ENCODE results near the gene GMDS. TPM values are rescaled to one million over a fixed set of nuclear protein-coding genes. Genes with fewer than 3 reads are reported as not detected.

GMDS gene
- total RNA-seq, 1 donor from 2014 or later = 17.9 TPM

- TF ChIP-seq CTCF (conservative IDR thresholded peaks at IDR 0.05; ENCODE audit: low read depth, low read length) = no peak
These were observed 110.0 kb downstream of the GMDS start for GRCh38 chr6:2135401-2135800.

GRCh38 chr6:2134554-2134953 lies 110.9 kb downstream of the GMDS start:
- no peak for TF ChIP-seq CTCF (conservative IDR thresholded peaks at IDR 0.05; ENCODE audit: low read depth, low read length)
- no peak for DNase-seq (ENCODE audit: low read depth)

More at GRCh38 chr6:2135401-2135800, 110.0 kb downstream of the GMDS start:
- H3K4me3 ChIP-seq (ENCODE audit: low read depth, low read length) = no peak overlapping the region
- no peak for DNase-seq (ENCODE audit: low read depth)

GRCh38 chr6:2133716-2134310 lies 111.6 kb downstream of the GMDS start:
- no peak for TF ChIP-seq CTCF (conservative IDR thresholded peaks at IDR 0.05; ENCODE audit: low read depth, low read length)
- no peak overlapping the region for H3K4me3 ChIP-seq (ENCODE audit: low read depth, low read length)
- DNase-seq (ENCODE audit: low read depth) = no peak

More at GRCh38 chr6:2134554-2134953, 110.9 kb downstream of the GMDS start:
- H3K4me3 ChIP-seq (ENCODE audit: low read depth, low read length) = no peak overlapping the region

- no peak for TF ChIP-seq CTCF (conservative IDR thresholded peaks at IDR 0.05; ENCODE audit: low read depth, low read length)
- no peak overlapping the region for H3K4me3 ChIP-seq (ENCODE audit: low read depth, low read length)
- DNase-seq (ENCODE audit: low read depth) = no peak
These were observed 112.5 kb downstream of the GMDS start for GRCh38 chr6:2132916-2133315.

GRCh38 chr6:2132416-2132815 lies 113.0 kb downstream of the GMDS start:
- no peak for DNase-seq (ENCODE audit: low read depth)
- no peak for TF ChIP-seq CTCF (conservative IDR thresholded peaks at IDR 0.05; ENCODE audit: low read depth, low read length)
- no peak overlapping the region for H3K4me3 ChIP-seq (ENCODE audit: low read depth, low read length)

- no peak for DNase-seq (ENCODE audit: low read depth)
- no peak overlapping the region for H3K4me3 ChIP-seq (ENCODE audit: low read depth, low read length)
- TF ChIP-seq CTCF (conservative IDR thresholded peaks at IDR 0.05; ENCODE audit: low read depth, low read length) = no peak
These were observed 116.2 kb downstream of the GMDS start for GRCh38 chr6:2129182-2129621.

- TF ChIP-seq CTCF (conservative IDR thresholded peaks at IDR 0.05; ENCODE audit: low read depth, low read length) = no peak
- DNase-seq (ENCODE audit: low read depth) = no peak
- no peak overlapping the region for H3K4me3 ChIP-seq (ENCODE audit: low read depth, low read length)
These were observed 117.9 kb downstream of the GMDS start for GRCh38 chr6:2127484-2127911.
